Stomach (tissue), 9 donors: ENCODE measurements around the gene NTRK3. TPM values are rescaled to one million over a fixed set of nuclear protein-coding genes. Genes with fewer than 3 reads are reported as not detected.
"Not testable (repeated sequence)": the region's sequence is repeated elsewhere in the genome, so short reads cannot be mapped to it uniquely, and the experiment has no call there.

ENCODE experiments used
- DNase-seq, 2 donors: peaks; one replicate each; pipeline versions ENCODE4 v3.0.0 to v3.0.0-alpha.2; 2013 to 2019
- H3K27ac ChIP-seq, 5 donors: fragments of 200-600 bp in 4 of 5; sonication (generic) in 4 of 5; one replicate each; pipeline ENCODE4 v1.5.1; 2013 to 2019; ENCODE audit warnings: mild to moderate bottlenecking in 1 of 5, moderate library complexity in 1 of 5
- H3K27me3 ChIP-seq, 3 donors: fragments of 200-600 bp; sonication (generic); one replicate each; pipeline ENCODE4 v1.5.1; 2017 to 2019; ENCODE audit warnings: mixed run types in 1 of 3
- H3K36me3 ChIP-seq, 4 donors: fragments of 200-600 bp; sonication (generic); 1 replicate in 3 of 4; 2 replicates in 1 of 4; pipeline ENCODE4 v1.5.1; 2016 to 2019
- H3K4me1 ChIP-seq, 4 donors: fragments of 200-600 bp; sonication (generic); one replicate each; pipeline ENCODE4 v1.5.1; 2016 to 2019
- H3K4me3 ChIP-seq, 4 donors: fragments of 200-600 bp; sonication (generic) in 3 of 4; one replicate each; pipeline ENCODE4 v1.5.1; 2016 to 2019; ENCODE audit warnings: mild to moderate bottlenecking in 1 of 4
- H3K9me3 ChIP-seq, 4 donors: fragments of 200-600 bp; sonication (generic); one replicate each; pipeline ENCODE4 v1.5.1; 2016 to 2019
- CTCF ChIP-seq, 7 experiments: fragments of 450-650 bp in 4 of 7; fragments of 200-600 bp in 3 of 7; sonication (generic) in 3 of 7; IDR thresholded peaks; one replicate each; pipeline ENCODE4 v1.5.1; 2016 to 2019; ENCODE audit warnings: antibody characterized with exemption in 7 of 7, control low read depth in 2 of 7, mild to moderate bottlenecking in 1 of 7
- EP300 ChIP-seq: sonication (generic); formaldehyde crosslinking; IDR thresholded peaks from one replicate; pipeline ENCODE4 v1.6.1; 2017; ENCODE audit warnings: antibody characterized with exemption
- POLR2A ChIP-seq, 4 donors: fragments of 450-650 bp; IDR thresholded peaks; one replicate each; pipeline ENCODE4 v1.6.1; 2016; ENCODE audit warnings: antibody characterized with exemption in 4 of 4, control low read depth in 2 of 4, mild to moderate bottlenecking in 1 of 4, moderate library complexity in 1 of 4
- POLR2AphosphoS5 ChIP-seq, 3 donors: sonication (generic); formaldehyde crosslinking; IDR thresholded peaks; one replicate each; pipeline ENCODE4 v1.6.1; 2016; ENCODE audit warnings: antibody characterized with exemption in 3 of 3
- WGBS, 5 donors: extraction: QIAGEN DNeasy Blood & Tissue Kit in 3 of 5; methylation state at CpG; one replicate each; pipeline versions ENCODE4 v1.1.5 to v1.1.7; 2013 to 2018; 5-methylcytosine and 5-hydroxymethylcytosine counted together
- intact Hi-C: fragments of 100-400 bp; cut with DNase I; formaldehyde crosslinking; loops from one replicate; pipeline ENCODE4 v1.15.1; 2023; ENCODE audit warnings: low total_unique reads
- polyA plus RNA-seq, 3 donors: library from polyadenylated mRNA; stranded (reverse); fragments of 200-250 nt; gene quantifications; one replicate each; pipeline ENCODE4 v1.2.3, GENCODE V29; 2013
- total RNA-seq, 5 donors: library from RNA; depleted of rRNA; stranded (reverse); fragments of >200 nt; gene quantifications; one replicate each; pipeline versions ENCODE4 v1.1.0 to v1.2.3, GENCODE V29; 2014 to 2016
- donor health status: healthy with polysubstance abuse.
- donor health status: Bipolar disorder and iron deficiency.
- donor health status: healthy.

The NTRK3 gene
- total and polyA plus RNA-seq, 8 donors: under 0.01 to 18.2 (median 1.0) TPM; not detected in 1

GRCh38 chr15:88075102-88075501 lies 181.4 kb downstream of the NTRK3 start:
- intact Hi-C loops: no loop called here
- no peaks in the 10 kb centered on the region for H3K4me1 ChIP-seq
- TF ChIP-seq POLR2AphosphoS5 (IDR thresholded peaks at IDR 0.05): no peak
- TF ChIP-seq CTCF (IDR thresholded peaks at IDR 0.05): no peak
- no peak for TF ChIP-seq POLR2A (IDR thresholded peaks at IDR 0.05)
- no peak for TF ChIP-seq EP300
- H3K4me3 ChIP-seq: no peak overlapping the region
- no peaks in the 10 kb centered on the region for H3K9me3 ChIP-seq
- H3K36me3 ChIP-seq: no peaks in the 10 kb centered on the region
- no peak overlapping the region for H3K27ac ChIP-seq
- no peaks in the 10 kb centered on the region for H3K27me3 ChIP-seq
- DNase-seq: no peak
- WGBS, 5 donors: 66 to 75% (median 71%) methylated on average over 6 of the region's 6 CpGs

DNA sequence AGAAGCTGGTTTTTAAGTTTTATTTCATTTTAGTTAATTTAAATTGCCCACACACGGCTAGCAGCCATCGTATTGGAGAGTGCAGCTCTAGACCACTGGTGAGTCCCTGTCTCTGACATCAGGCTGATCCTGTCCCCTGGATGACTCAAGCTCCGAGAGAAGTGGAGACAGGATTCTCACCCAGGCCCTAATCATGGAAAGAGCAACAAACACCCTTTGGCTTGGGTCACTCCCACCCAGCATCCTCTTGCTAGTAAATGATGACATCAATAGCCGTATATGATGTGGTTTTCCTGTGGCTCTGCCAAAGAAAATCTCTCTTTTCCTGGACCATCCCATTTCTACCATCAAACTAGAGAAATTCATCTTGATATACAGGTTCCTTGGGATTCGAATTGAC lies 182.2 kb downstream of the NTRK3 start:
- H3K36me3 ChIP-seq: no peaks in the 10 kb centered on the region
- no peak for TF ChIP-seq CTCF (IDR thresholded peaks at IDR 0.05)
- TF ChIP-seq EP300: no peak
- no peak for TF ChIP-seq POLR2AphosphoS5 (IDR thresholded peaks at IDR 0.05)
- TF ChIP-seq POLR2A (IDR thresholded peaks at IDR 0.05): no peak
- DNase-seq: no peak
- intact Hi-C loops: no loop called here
- no peaks in the 10 kb centered on the region for H3K27me3 ChIP-seq
- 73 to 90% (median 81%) methylated on average over 5 of the region's 5 CpGs for WGBS, 5 donors
- no peaks in the 10 kb centered on the region for H3K9me3 ChIP-seq
- H3K4me3 ChIP-seq: no peak overlapping the region
- no peaks in the 10 kb centered on the region for H3K4me1 ChIP-seq
- H3K27ac ChIP-seq: no peak overlapping the region

DNA sequence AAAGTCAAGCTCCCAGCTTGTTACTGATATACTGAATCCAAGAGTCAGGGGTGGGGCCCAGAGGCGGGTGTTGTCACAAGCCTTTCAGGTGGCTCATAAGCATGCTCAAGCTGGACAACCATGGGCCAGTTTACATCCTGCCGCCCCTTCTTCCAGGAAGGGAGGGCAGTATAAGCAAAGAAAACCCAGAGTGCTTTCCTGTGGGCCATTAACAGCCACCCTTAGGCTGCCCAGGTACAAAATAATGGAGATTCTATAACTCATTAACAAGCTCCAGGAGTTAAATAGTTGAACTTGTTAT lies 183.2 kb downstream of the NTRK3 start:
- H3K4me1 ChIP-seq: no peaks in the 10 kb centered on the region
- no peaks in the 10 kb centered on the region for H3K36me3 ChIP-seq
- no peaks in the 10 kb centered on the region for H3K9me3 ChIP-seq
- H3K27me3 ChIP-seq: no peaks in the 10 kb centered on the region
- no peak for DNase-seq
- no peak overlapping the region for H3K4me3 ChIP-seq
- H3K27ac ChIP-seq: no peak overlapping the region
- 28 to 49% (median 37%) methylated on average over 2 of the region's 2 CpGs for WGBS, 5 donors
- TF ChIP-seq CTCF (IDR thresholded peaks at IDR 0.05) (no peak), POLR2AphosphoS5 (IDR thresholded peaks at IDR 0.05) (no peak), POLR2A (IDR thresholded peaks at IDR 0.05) (no peak), EP300 (no peak)
- intact Hi-C loops: no loop called here

DNA sequence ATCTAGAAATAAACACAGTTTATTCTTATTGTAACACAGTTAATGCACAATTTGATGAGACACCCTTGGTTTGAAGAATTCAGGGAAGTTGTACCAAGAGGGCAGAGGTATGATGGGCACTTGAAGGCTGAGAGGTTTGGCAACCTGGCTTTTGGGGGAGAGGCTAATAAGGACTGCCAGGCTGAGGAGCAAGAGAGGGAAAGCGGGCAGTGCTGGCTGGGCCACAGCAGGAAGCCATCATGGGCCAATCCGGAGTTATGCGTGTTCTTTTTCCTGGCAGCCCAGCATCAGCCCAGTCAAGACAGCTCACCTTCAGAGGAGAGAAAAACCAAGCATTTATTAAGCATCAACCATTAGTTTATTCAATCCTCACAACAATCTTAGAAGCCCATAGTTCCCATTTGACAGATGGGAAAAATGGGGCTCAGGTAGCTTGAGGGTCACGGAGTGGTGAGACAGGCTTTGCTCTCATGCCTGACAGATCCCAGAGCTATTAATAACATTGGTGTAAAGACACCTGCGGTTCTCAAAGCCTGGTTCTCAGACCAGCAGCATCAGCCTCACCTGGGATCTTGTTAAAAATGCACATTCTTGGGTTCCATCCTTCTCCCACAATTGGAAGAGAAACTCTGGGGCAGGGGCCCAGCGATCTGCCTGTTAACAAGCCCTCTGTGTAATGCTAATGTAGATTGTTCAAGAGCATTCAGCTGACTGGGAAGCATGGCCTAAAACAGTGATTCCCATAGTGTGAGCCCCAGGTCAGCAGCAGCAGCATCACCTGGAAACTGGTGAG lies 183.7 kb downstream of the NTRK3 start:
- no peaks in the 10 kb centered on the region for H3K4me1 ChIP-seq
- intact Hi-C loops: no loop called here

DNA sequence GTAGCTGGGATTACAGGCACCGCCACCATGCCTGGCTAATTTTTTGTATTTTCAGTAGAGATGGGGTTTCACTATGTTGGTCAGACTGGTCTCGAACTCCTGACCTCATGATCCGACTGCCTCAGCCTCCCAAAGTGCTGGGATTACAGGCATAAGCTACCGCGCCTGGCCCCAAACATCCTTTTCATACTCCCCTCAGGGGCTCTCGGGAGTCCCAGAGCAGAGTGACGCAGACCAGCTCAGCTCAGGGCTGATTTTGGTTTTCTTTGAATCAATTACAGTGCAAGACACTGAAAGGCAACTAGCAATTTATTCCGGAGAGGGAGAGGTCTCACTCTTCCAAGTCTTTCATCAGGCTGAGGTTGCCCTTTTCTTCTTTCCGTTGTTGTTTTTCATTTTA lies 184.4 kb downstream of the NTRK3 start:
- H3K4me1 ChIP-seq, H3K27me3 ChIP-seq, H3K4me3 ChIP-seq, intact Hi-C loops, H3K9me3 ChIP-seq, H3K27ac ChIP-seq, DNase-seq, H3K36me3 ChIP-seq: not testable (repeated sequence)
- WGBS, 5 donors: 78 to 87% (median 83%) methylated on average over 9 of the region's 9 CpGs

More for the DNA sequence above, 183.7 kb downstream of the NTRK3 start:
- H3K27ac ChIP-seq: no peak overlapping the region
- DNase-seq: no peak
- no peaks in the 10 kb centered on the region for H3K27me3 ChIP-seq
- 64 to 78% (median 71%) methylated on average over 6 of the region's 6 CpGs for WGBS, 5 donors
- TF ChIP-seq CTCF (IDR thresholded peaks at IDR 0.05): no peak
- no peaks in the 10 kb centered on the region for H3K9me3 ChIP-seq
- no peaks in the 10 kb centered on the region for H3K36me3 ChIP-seq
- no peak overlapping the region for H3K4me3 ChIP-seq
